K562 (cell line): ENCODE measurements around the gene PRDM1. TPM values are rescaled to one million over a fixed set of nuclear protein-coding genes. Genes with fewer than 3 reads are reported as not detected.

Experiments used
- ATAC-seq: fragments of 200-7000 bp; cut with Tn5 transposase; 3 replicates; pipeline ENCODE4 v1.9.1; 2020; ENCODE audit warnings: moderate library complexity
- BruUV-seq: library from RNA; stranded (reverse); fragments of 400-500 nt; replicated peaks from 2 replicates; lab custom pipeline; 2021; lab: Mats Ljungman, UMichigan
- CTCF ChIA-PET: fragments of 300-600 bp; formaldehyde crosslinking; extraction: SDS; loops from one replicate; lab custom pipeline; 2021; ENCODE audit warnings: low intra/inter-chr PET ratio; lab: Yijun Ruan, JAX
- POLR2A ChIA-PET: fragments of 300-600, 350-650 bp; sonication (Branson Sonifier 250); formaldehyde crosslinking; extraction: SDS; loops from one replicate; lab custom pipeline; 2021; ENCODE audit warnings: antibody characterized with exemption, inconsistent platforms; lab: Yijun Ruan, JAX
- DNase-seq, 4 experiments: peaks; one replicate each; pipeline versions ENCODE4 v3.0.0 to v3.0.0-alpha.2; 2011 to 2018; ENCODE audit warnings: low spot score in 3 of 4, mixed read lengths in 3 of 4; ENCODE audit errors: extremely low read depth in 1 of 4
- FAIRE-seq: peaks from 2 replicates; lab custom pipeline; 2011; peaks lifted over from hg19 to GRCh38; lab: Jason Lieb, UNC
- H2AFZ ChIP-seq: 2 replicates; pipeline ENCODE4 v1.6.0; 2011; ENCODE audit warnings: low read depth, low read length, control low read depth, inconsistent platforms
- H3K27ac ChIP-seq: fragments of 200-600 bp; 3 replicates; pipeline ENCODE4 v1.8.0; 2011; ENCODE audit warnings: low read depth, mild to moderate bottlenecking, control low read depth, inconsistent platforms, low read length, moderate library complexity, mixed read lengths; ENCODE audit errors: extremely low read depth
- H3K27me3 ChIP-seq, 2 experiments: fragments of 300-600 bp in 1 of 2; 2 replicates in 1 of 2; 3 replicates in 1 of 2; pipeline versions ENCODE4 v1.6.0 to v1.8.0; 2011; ENCODE audit warnings: inconsistent platforms in 2 of 2, low read length in 2 of 2, mild to moderate bottlenecking in 1 of 2, mixed read lengths in 1 of 2, moderate library complexity in 1 of 2; ENCODE audit not compliant: control insufficient read depth in 2 of 2, insufficient read depth in 2 of 2
- H3K36me3 ChIP-seq: fragments of 300-600 bp; 3 replicates; pipeline ENCODE4 v1.8.0; 2011; ENCODE audit warnings: mild to moderate bottlenecking, low read length, inconsistent platforms; ENCODE audit not compliant: control insufficient read depth, insufficient read depth
- H3K4me1 ChIP-seq, 2 experiments: fragments of 200-600 bp in 1 of 2; replicated peaks in 1 of 2; 2 replicates in 1 of 2; 3 replicates in 1 of 2; pipeline versions ENCODE4 v1.5.1 to v1.8.0; 2011; ENCODE audit warnings: inconsistent platforms in 2 of 2, low read length in 2 of 2, mild to moderate bottlenecking in 1 of 2, mixed read lengths in 1 of 2, moderate library complexity in 1 of 2; ENCODE audit not compliant: control insufficient read depth in 2 of 2, insufficient read depth in 2 of 2
- H3K4me2 ChIP-seq: 2 replicates; pipeline ENCODE4 v1.6.1; 2011; ENCODE audit warnings: low read length, control low read depth, inconsistent platforms, mixed read lengths; ENCODE audit not compliant: insufficient read depth
- H3K4me3 ChIP-seq: fragments of 200-600 bp; sonication (generic), shearing (Covaris generic); 2 replicates; pipeline ENCODE4 v1.5.1; 2016; ENCODE audit warnings: control low read depth, inconsistent platforms
- H3K79me2 ChIP-seq: fragments of 200-600 bp; 3 replicates; pipeline ENCODE4 v1.8.0; 2011; ENCODE audit warnings: low read length, inconsistent platforms; ENCODE audit not compliant: control insufficient read depth, insufficient read depth
- H3K9ac ChIP-seq, 2 experiments: 2 replicates each; pipeline versions ENCODE4 v1.6.0 to v1.6.1; 2011; ENCODE audit warnings: low read depth in 2 of 2, low read length in 2 of 2, control low read depth in 1 of 2, inconsistent platforms in 1 of 2, mild to moderate bottlenecking in 1 of 2, mixed read lengths in 1 of 2; ENCODE audit not compliant: insufficient read depth in 1 of 2
- H3K9me1 ChIP-seq: one replicate; pipeline ENCODE4 v1.6.0; 2011; ENCODE audit warnings: inconsistent platforms, mild to moderate bottlenecking, low read length, moderate library complexity; ENCODE audit not compliant: control insufficient read depth, insufficient read depth
- H3K9me3 ChIP-seq: replicated peaks from 2 replicates; pipeline ENCODE4 v1.5.1; 2011; ENCODE audit warnings: low read depth, low read length, inconsistent platforms; ENCODE audit not compliant: control insufficient read depth, insufficient read depth
- H4K20me1 ChIP-seq: replicated peaks from 2 replicates; pipeline ENCODE4 v1.6.1; 2011; ENCODE audit warnings: low read length, inconsistent platforms, mixed read lengths; ENCODE audit not compliant: control insufficient read depth, insufficient read depth
- C11orf30 ChIP-seq: fragments of 450-650 bp; IDR thresholded peaks from 2 replicates; pipeline ENCODE4 v1.6.1; 2016; ENCODE audit warnings: low read depth, mild to moderate bottlenecking
- CREB3 ChIP-seq: fragments of 450-650 bp; conservative IDR thresholded peaks from 2 replicates; pipeline ENCODE4 v1.6.1; 2016; ENCODE audit warnings: missing genetic modification characterization, low read depth, mild to moderate bottlenecking, missing compliant biosample characterization, moderate library complexity
- MAFF ChIP-seq: IDR thresholded peaks from 2 replicates; pipeline ENCODE4 v1.6.1; 2012; ENCODE audit warnings: low read length, improper control_type of control experiment
- MAFG ChIP-seq: fragments of 450-650 bp; conservative IDR thresholded peaks from 2 replicates; pipeline ENCODE4 v1.6.1; 2016; ENCODE audit warnings: missing genetic modification characterization, missing compliant biosample characterization
- MAFK ChIP-seq: IDR thresholded peaks from 2 replicates; pipeline ENCODE4 v1.6.1; 2011; ENCODE audit warnings: low read length, improper control_type of control experiment
- POLR2H ChIP-seq: IDR thresholded peaks from 2 replicates; pipeline ENCODE4 v1.6.1; 2016; ENCODE audit warnings: missing genetic modification characterization, low read depth, mild to moderate bottlenecking, control low read depth, missing compliant biosample characterization, moderate library complexity
- RBM14 ChIP-seq: fragments of 200-400 bp; formaldehyde crosslinking; IDR thresholded peaks from 2 replicates; pipeline ENCODE4 v1.6.1; 2018; ENCODE audit warnings: low read depth, mild to moderate bottlenecking, low read length, moderate library complexity, borderline replicate concordance; ENCODE audit not compliant: insufficient read depth
- ZNF316 ChIP-seq: fragments of 450-650 bp; IDR thresholded peaks from 2 replicates; pipeline ENCODE4 v1.6.1; 2016
- WGBS: fragments of 100-300 bp; shearing (Covaris generic); methylation state at CpG from one replicate; pipeline ENCODE4 v1.1.6; 2016; ENCODE audit warnings: low coverage, mixed read lengths; ENCODE audit not compliant: insufficient coverage; ENCODE audit errors: missing lambda C conversion rate; 5-methylcytosine and 5-hydroxymethylcytosine counted together
- in situ Hi-C: fragments of 300-500 bp; cut with MboI; formaldehyde crosslinking; loops from 4 replicates; pipeline ENCODE4 v1.15.0; 2018; ENCODE audit warnings: inconsistent platforms, mixed read lengths
- intact Hi-C: fragments of 100-400 bp; cut with micrococcal nuclease; formaldehyde crosslinking; loops from 2 replicates; pipeline ENCODE4 v1.14.2; 2022
- polyA plus RNA-seq, 8 experiments: library from polyadenylated mRNA; depleted of rRNA in 4 of 8; stranded (reverse) in 5 of 8; unstranded in 3 of 8; fragments of >200 nt; fragmentation: Nextera tagmentation in 2 of 8; fragmentation: Illumina TruSeq in 1 of 8; extraction: Ambion mirVana in 2 of 8; extraction: Trizol in 1 of 8; gene quantifications; 2 replicates each; pipeline versions ENCODE4 v1.2.1 to v1.2.3, GENCODE V29; 2011 to 2014; ENCODE audit warnings: inconsistent platforms in 1 of 8, missing spikeins in 1 of 8
- total RNA-seq, 7 experiments: library from RNA; depleted of rRNA in 6 of 7; stranded (reverse); fragments of >200 nt in 6 of 7; fragmentation: Illumina TruSeq in 2 of 7; extraction: Trizol in 2 of 7; gene quantifications; 2 replicates each; pipeline versions ENCODE4 v1.2.1 to v1.2.3, GENCODE V29; 2011 to 2021; ENCODE audit warnings: low replicate concordance in 1 of 7

PRDM1 gene
- total and polyA plus RNA-seq, 9 of the 15 experiments (the other 6 are each of a cell fraction or from before 2014, with no cell fraction given): 0.09 to 0.89 (median 0.27) TPM

GRCh38 chr6:106156413-106156812 lies 70.3 kb downstream of the PRDM1 start:
- H3K27ac ChIP-seq: no peak overlapping the region
- no peaks in the 10 kb centered on the region for H3K36me3 ChIP-seq
- intact Hi-C loops: no loop called here
- H3K79me2 ChIP-seq: no peaks in the 10 kb centered on the region
- ChIA-PET POLR2A (interaction anchor here (1.2 kb wide), 1 partner anchor 10 kb away, joined by 3 read pairs; no protein-coding TSS in a partner anchor), CTCF (no interaction called here)
- 77% methylated on average over 3 of the region's 3 CpGs for WGBS
- no peaks in the 10 kb centered on the region for H3K9me1 ChIP-seq
- peaks cover 0 to 9% of the 10 kb centered on the region in 2 experiments; a peak in 2 of 5 replicates for H3K4me1 ChIP-seq
- DNase-seq: no peak
- no peak overlapping the region for H3K4me3 ChIP-seq
- BruUV-seq: no TSS peak
- H2AFZ ChIP-seq: no peak overlapping the region
- peak; percentile 76 for FAIRE-seq
- no peaks in the 10 kb centered on the region for H4K20me1 ChIP-seq
- H3K9ac ChIP-seq: no peak overlapping the region
- no peak for ATAC-seq
- no peak overlapping the region for H3K4me2 ChIP-seq
- no peaks in the 10 kb centered on the region for H3K27me3 ChIP-seq
- in situ Hi-C loops: no loop called here
- TF ChIP-seq RBM14 (no peak), ZNF316 (peak; percentile 88), MAFK (peak; percentile 48; the same call in 1 of the 2 replicates), CREB3 (tag) (no peak), C11orf30 (peak; percentile 73), MAFG (tag) (peak; percentile 46), POLR2H (no peak), MAFF (peak; percentile 53)
- no peaks in the 10 kb centered on the region for H3K9me3 ChIP-seq
